GM23248 (cell line): Measurements from ENCODE around the gene PTCH1.

ENCODE experiments used
- EZH2 ChIP-seq: fragments of 200-600 bp; sonication (generic); IDR thresholded peaks from 2 replicates; pipeline ENCODE4 v1.6.1; 2018; ENCODE audit warnings: antibody characterized with exemption, mild to moderate bottlenecking; ENCODE audit not compliant: insufficient read depth, poor library complexity, severe bottlenecking
- EZH2phosphoT487 ChIP-seq: fragments of 200-600 bp; sonication (generic); IDR thresholded peaks from 2 replicates; pipeline ENCODE4 v1.6.1; 2018; ENCODE audit warnings: antibody characterized with exemption, moderate library complexity, mild to moderate bottlenecking, low read depth; ENCODE audit not compliant: insufficient read depth

DNA sequence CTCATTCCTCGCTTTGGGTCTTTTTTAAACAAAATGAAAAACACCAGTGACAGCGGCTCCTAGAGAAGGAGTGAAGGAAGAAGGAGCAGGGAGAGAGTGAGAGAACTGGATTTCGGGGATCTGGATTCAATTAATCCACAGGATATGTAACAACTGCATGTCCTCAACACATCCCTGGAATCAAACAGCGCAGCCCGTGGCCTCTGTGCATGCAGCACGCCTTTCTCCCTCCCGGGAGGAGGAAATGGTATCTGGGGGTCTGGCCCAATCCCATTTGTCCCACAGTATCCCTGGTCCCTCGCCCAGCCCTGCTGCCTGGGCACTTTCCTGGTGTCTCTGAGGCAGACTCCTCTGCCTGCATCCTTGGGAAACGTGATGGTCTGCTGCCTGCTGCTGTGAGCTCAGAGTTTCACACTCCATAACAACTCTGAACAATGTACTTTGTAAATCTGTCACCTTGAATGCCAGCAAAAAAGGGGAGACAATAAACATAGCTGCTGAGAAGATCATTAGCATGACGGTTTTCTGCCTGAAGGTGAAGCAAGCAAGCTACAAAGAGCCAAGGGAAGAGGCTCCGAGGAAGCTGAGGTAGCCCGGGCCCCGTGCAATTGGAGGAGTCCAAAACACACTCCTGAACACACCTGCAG, 56.1 kb downstream of the PTCH1 start:
- TF ChIP-seq EZH2 = no peak
- no peak for TF ChIP-seq EZH2phosphoT487
